GM12864 (cell line): ENCODE results near the gene C1orf167.

Source experiments
- DNase-seq: peaks from one replicate; pipeline ENCODE4 v3.0.0-alpha.2; 2011; ENCODE audit warnings: low read depth
- H3K4me3 ChIP-seq: 2 replicates; pipeline ENCODE4 v1.5.1; 2011; ENCODE audit warnings: mild to moderate bottlenecking, low read depth, low read length, control low read depth
- CTCF ChIP-seq: IDR thresholded peaks from 2 replicates; pipeline ENCODE4 v1.5.1; 2011; ENCODE audit warnings: low read depth, mild to moderate bottlenecking, moderate library complexity, low read length, control low read depth, inconsistent platforms; ENCODE audit errors: missing control alignments

The C1orf167 gene

GRCh38 chr1:11795238-11795890, 33.4 kb downstream of the C1orf167 start:
- DNase-seq = no peak
- H3K4me3 ChIP-seq = no peak overlapping the region
- TF ChIP-seq CTCF = no peak

GRCh38 chr1:11796036-11796828, 34.2 kb downstream of the C1orf167 start:
- no peak for TF ChIP-seq CTCF
- H3K4me3 ChIP-seq = no peak overlapping the region
- DNase-seq = no peak

- no peak overlapping the region for H3K4me3 ChIP-seq
- DNase-seq = no peak
- TF ChIP-seq CTCF = no peak
These were observed 35.7 kb downstream of the C1orf167 start for GRCh38 chr1:11797525-11798216.

- H3K4me3 ChIP-seq = no peak overlapping the region
- no peak for DNase-seq
- no peak for TF ChIP-seq CTCF
These were observed 37.1 kb downstream of the C1orf167 start for GRCh38 chr1:11799099-11799498.

GRCh38 chr1:11799896-11800295, 37.9 kb downstream of the C1orf167 start:
- TF ChIP-seq CTCF = no peak
- H3K4me3 ChIP-seq = no peak overlapping the region
- no peak for DNase-seq

- no peak for DNase-seq
- H3K4me3 ChIP-seq = no peak overlapping the region
- no peak for TF ChIP-seq CTCF
These were observed 38.4 kb downstream of the C1orf167 start for GRCh38 chr1:11800391-11800755.
